Hair follicular keratinocyte (primary cell): Measurements from ENCODE around the gene TBC1D2B. TPM values are rescaled to one million over a fixed set of nuclear protein-coding genes. Genes with fewer than 3 reads are reported as not detected.

Experiments used
- total RNA-seq: library from RNA; depleted of rRNA; stranded (reverse); fragments of >200 nt; gene quantifications from 2 replicates; pipeline ENCODE4 v1.2.3, GENCODE V29; 2015

The TBC1D2B gene
- total RNA-seq = 13.3 and 19.0 TPM in 2 replicates

GRCh38 chr15:78077053-78077870 is at the start of gene TBC1D2B:
TBC1D2B (minus strand) TSS chr15:78077711; CDS start chr15:78077652, 59 bp downstream.

GRCh38 chr15:78092261-78093041 is 14.9 kb upstream of the TBC1D2B start, which contains the start of gene SH2D7:
SH2D7 (plus strand) TSS chr15:78092561; CDS start chr15:78092585, 24 bp downstream.

Other genes with a start within 250 kb of the TBC1D2B start
- gene SH2D7, start 14.8 kb upstream of the TBC1D2B start, total RNA-seq = not detected in 2 replicates
- 9.7 and 15.2 TPM in 2 replicates for gene CIB2, start 53.7 kb upstream of the TBC1D2B start, total RNA-seq
- gene IDH3A, start 71.7 kb upstream of the TBC1D2B start, total RNA-seq = 33.5 and 73.3 TPM in 2 replicates
- not detected in 2 replicates for gene ACSBG1, start 156.9 kb upstream of the TBC1D2B start, total RNA-seq
- 2.2 and 3.2 TPM in 2 replicates for gene DNAJA4, start 186.9 kb upstream of the TBC1D2B start, total RNA-seq
- 58.9 and 83.6 TPM in 2 replicates for gene SKIC8, start 221.9 kb upstream of the TBC1D2B start, total RNA-seq